LNCaP clone FGC (cell line): Measurements from ENCODE around the gene SLC16A10.
"Not testable (repeated sequence)": the region's sequence is repeated elsewhere in the genome, so short reads cannot be mapped to it uniquely, and the experiment has no call there.

Experiments used
- DNase-seq: peaks from one replicate; pipeline ENCODE4 v3.0.0-alpha.2; 2011; ENCODE audit warnings: low read depth
- H3K4me3 ChIP-seq: 2 replicates; pipeline ENCODE4 v1.5.1; 2011; ENCODE audit warnings: mild to moderate bottlenecking, low read depth, low read length, control low read depth
- TF ChIP-seq, protein P1 (sequence below): IDR thresholded peaks from 2 replicates; pipeline ENCODE4 v1.5.1; 2012; ENCODE audit warnings: mild to moderate bottlenecking; ENCODE audit not compliant: control insufficient read depth, insufficient read depth; ENCODE audit errors: extremely low read depth

SLC16A10 gene

DNA sequence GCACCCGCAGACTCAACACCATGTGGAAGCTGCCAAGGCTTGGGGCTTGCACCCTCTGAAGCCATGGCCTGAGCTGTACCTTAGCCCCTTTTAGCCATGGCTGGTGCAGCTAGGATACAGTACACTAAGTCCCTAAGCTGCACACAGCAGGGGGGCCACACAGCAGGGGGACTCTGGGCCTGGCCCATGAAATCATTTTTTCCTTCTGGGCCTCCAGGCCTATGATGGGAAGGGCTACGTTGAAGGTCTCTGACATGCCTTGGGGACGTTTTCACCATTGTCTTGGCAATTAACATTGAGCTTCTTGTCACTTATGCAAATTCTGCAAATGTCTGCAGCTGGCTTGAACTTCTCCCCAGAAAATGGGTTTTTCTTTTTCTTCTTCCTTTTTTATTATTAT, 103.3 kb downstream of the SLC16A10 start:
- no peak overlapping the region for H3K4me3 ChIP-seq
- TF ChIP-seq, protein P1, sequence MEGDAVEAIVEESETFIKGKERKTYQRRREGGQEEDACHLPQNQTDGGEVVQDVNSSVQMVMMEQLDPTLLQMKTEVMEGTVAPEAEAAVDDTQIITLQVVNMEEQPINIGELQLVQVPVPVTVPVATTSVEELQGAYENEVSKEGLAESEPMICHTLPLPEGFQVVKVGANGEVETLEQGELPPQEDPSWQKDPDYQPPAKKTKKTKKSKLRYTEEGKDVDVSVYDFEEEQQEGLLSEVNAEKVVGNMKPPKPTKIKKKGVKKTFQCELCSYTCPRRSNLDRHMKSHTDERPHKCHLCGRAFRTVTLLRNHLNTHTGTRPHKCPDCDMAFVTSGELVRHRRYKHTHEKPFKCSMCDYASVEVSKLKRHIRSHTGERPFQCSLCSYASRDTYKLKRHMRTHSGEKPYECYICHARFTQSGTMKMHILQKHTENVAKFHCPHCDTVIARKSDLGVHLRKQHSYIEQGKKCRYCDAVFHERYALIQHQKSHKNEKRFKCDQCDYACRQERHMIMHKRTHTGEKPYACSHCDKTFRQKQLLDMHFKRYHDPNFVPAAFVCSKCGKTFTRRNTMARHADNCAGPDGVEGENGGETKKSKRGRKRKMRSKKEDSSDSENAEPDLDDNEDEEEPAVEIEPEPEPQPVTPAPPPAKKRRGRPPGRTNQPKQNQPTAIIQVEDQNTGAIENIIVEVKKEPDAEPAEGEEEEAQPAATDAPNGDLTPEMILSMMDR: no peak
- DNase-seq: no peak

- H3K4me3 ChIP-seq, DNase-seq: not testable (repeated sequence)
Measured at GRCh38 chr6:111191136-111191535, 103.8 kb downstream of the SLC16A10 start.

GRCh38 chr6:111192911-111193555, 105.7 kb downstream of the SLC16A10 start:
- TF ChIP-seq, protein P1: no peak
- H3K4me3 ChIP-seq: no peak overlapping the region
- no peak for DNase-seq

- H3K4me3 ChIP-seq: no peak overlapping the region
- no peak for DNase-seq
- TF ChIP-seq, protein P1: no peak
Measured at GRCh38 chr6:111195656-111196055, 108.4 kb downstream of the SLC16A10 start.

- no peak overlapping the region for H3K4me3 ChIP-seq
- no peak for DNase-seq
- TF ChIP-seq, protein P1: no peak
Measured at GRCh38 chr6:111198841-111199240, 111.5 kb downstream of the SLC16A10 start.

DNA sequence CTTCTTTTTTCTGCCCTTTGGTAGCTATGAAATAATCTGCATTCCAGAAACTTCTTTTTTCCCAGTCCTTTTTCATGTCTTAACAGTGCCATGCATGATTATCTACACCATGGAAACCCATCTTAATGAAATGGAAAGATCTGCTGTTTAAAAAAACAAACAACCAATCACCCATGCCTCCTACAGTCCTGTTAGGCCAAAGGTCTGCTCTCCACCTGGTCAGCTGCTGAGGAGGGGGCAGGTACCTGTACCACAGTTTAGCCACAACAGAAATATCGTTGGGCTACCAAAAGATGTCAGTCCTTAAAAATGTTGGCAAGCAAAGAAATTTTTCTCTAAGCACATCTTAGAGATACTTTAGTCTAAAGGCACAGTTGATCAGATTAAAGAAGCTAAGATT, 112.6 kb downstream of the SLC16A10 start:
- H3K4me3 ChIP-seq: no peak overlapping the region
- DNase-seq: no peak
- TF ChIP-seq, protein P1: no peak

DNA sequence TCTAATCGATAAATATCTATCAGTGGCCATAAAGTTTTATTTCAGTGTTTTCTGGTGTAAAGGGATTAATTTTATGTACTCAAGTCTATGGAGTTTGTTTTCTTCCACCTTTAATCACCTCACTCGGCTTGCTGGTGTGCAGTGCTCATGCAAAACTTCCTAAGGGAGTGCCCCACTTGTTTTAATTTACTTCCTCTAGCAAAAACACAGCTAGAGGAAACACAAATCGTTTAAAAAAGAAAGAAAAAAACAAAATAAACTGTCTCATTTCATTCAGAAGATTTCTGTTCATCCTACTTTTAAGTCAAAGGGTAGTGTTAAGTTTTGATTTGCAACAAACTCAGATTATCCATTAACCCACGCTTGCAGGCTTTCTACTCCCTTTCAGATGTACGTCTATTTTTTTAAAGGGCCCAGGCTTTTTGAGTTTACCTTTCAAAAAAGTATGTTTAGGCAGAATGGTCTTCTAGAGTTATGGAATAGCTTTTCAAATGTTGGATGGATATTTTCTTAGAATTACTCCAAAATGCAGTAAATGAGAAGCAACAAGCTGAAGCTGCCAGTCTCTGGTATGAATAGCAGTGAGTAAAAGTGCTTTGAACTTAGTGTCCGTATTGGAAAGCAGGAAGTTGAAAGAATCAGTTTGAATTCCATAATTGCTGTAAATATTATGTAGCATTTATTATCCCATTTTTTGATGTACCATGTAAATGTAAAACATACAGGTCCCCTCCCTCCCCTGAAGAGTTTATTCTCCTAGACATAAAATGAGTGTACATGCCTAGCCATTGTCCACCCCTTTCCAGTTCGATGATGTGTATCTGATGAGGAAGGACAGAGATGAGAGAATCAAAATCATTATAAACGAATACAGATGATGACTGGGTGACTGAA, 113.3 kb downstream of the SLC16A10 start:
- no peak for DNase-seq
- no peak overlapping the region for H3K4me3 ChIP-seq
- TF ChIP-seq, protein P1: no peak
